Trophoblast cell (in vitro differentiated cells and primary cell): ENCODE data around the gene MVK. TPM values are rescaled to one million over a fixed set of nuclear protein-coding genes. Genes with fewer than 3 reads are reported as not detected.

Experiments used
- DNase-seq, 2 donors: peaks; one replicate each; pipeline ENCODE4 v3.0.0-alpha.2; 2016
- H2AFZ ChIP-seq: 2 replicates; pipeline ENCODE4 v1.6.1; 2013; ENCODE audit warnings: low read length, moderate library complexity, mild to moderate bottlenecking; ENCODE audit not compliant: insufficient read depth, poor library complexity
- H2AK5ac ChIP-seq: 2 replicates; pipeline ENCODE4 v1.6.1; 2013; ENCODE audit warnings: mild to moderate bottlenecking, low read length
- H2BK120ac ChIP-seq: 2 replicates; pipeline ENCODE4 v1.6.1; 2013; ENCODE audit warnings: low read length, mild to moderate bottlenecking, moderate library complexity; ENCODE audit not compliant: insufficient read depth, poor library complexity
- H2BK12ac ChIP-seq: 2 replicates; pipeline ENCODE4 v1.6.1; 2013; ENCODE audit warnings: mild to moderate bottlenecking, low read length, moderate library complexity
- H2BK5ac ChIP-seq: 2 replicates; pipeline ENCODE4 v1.6.1; 2013; ENCODE audit warnings: low read length, low read depth, moderate library complexity, mild to moderate bottlenecking; ENCODE audit not compliant: poor library complexity
- H3K14ac ChIP-seq: 2 replicates; pipeline ENCODE4 v1.6.1; 2013; ENCODE audit warnings: mild to moderate bottlenecking, low read length
- H3K18ac ChIP-seq: 2 replicates; pipeline ENCODE4 v1.6.1; 2013; ENCODE audit warnings: mild to moderate bottlenecking, low read length
- H3K23ac ChIP-seq: 2 replicates; pipeline ENCODE4 v1.6.1; 2013; ENCODE audit warnings: low read length
- H3K27ac ChIP-seq: 2 replicates; pipeline ENCODE4 v1.5.1; 2013; ENCODE audit warnings: low read depth, mild to moderate bottlenecking, inconsistent platforms, low read length, moderate library complexity
- H3K27me3 ChIP-seq: 2 replicates; pipeline ENCODE4 v1.6.1; 2013; ENCODE audit warnings: inconsistent platforms, mild to moderate bottlenecking, low read length, moderate library complexity; ENCODE audit not compliant: insufficient read depth
- H3K36me3 ChIP-seq, 2 experiments: 1 replicate in 1 of 2; 2 replicates in 1 of 2; pipeline ENCODE4 v1.6.1; 2013; ENCODE audit warnings: low read length in 2 of 2, mild to moderate bottlenecking in 2 of 2, moderate library complexity in 1 of 2; ENCODE audit not compliant: insufficient read depth in 2 of 2, control insufficient read depth in 1 of 2
- H3K4ac ChIP-seq: 2 replicates; pipeline ENCODE4 v1.6.1; 2013; ENCODE audit warnings: low read depth, mild to moderate bottlenecking, low read length, moderate library complexity
- H3K4me1 ChIP-seq, 2 experiments: 1 replicate in 1 of 2; 2 replicates in 1 of 2; pipeline ENCODE4 v1.6.1; 2013; ENCODE audit warnings: low read length in 2 of 2, mild to moderate bottlenecking in 2 of 2, moderate library complexity in 1 of 2; ENCODE audit not compliant: insufficient read depth in 2 of 2, control insufficient read depth in 1 of 2
- H3K4me2 ChIP-seq: 2 replicates; pipeline ENCODE4 v1.6.1; 2013; ENCODE audit warnings: inconsistent platforms, mild to moderate bottlenecking, low read length, moderate library complexity
- H3K4me3 ChIP-seq: 2 replicates; pipeline ENCODE4 v1.5.1; 2013; ENCODE audit warnings: mild to moderate bottlenecking, low read depth, low read length, inconsistent platforms
- H3K79me1 ChIP-seq: one replicate; pipeline ENCODE4 v1.6.1; 2013; ENCODE audit warnings: low read length
- H3K79me2 ChIP-seq: 2 replicates; pipeline ENCODE4 v1.6.1; 2013; ENCODE audit warnings: low read length, mild to moderate bottlenecking; ENCODE audit not compliant: control insufficient read depth, insufficient read depth, poor library complexity
- H3K9ac ChIP-seq: 2 replicates; pipeline ENCODE4 v1.6.1; 2013; ENCODE audit warnings: mild to moderate bottlenecking, low read length
- H3K9me3 ChIP-seq: 2 replicates; pipeline ENCODE4 v1.6.1; 2013; ENCODE audit warnings: low read depth, mild to moderate bottlenecking, control low read depth, inconsistent platforms, low read length; ENCODE audit not compliant: insufficient read depth
- H4K12ac ChIP-seq: 2 replicates; pipeline ENCODE4 v1.6.1; 2013; ENCODE audit warnings: low read depth, mild to moderate bottlenecking, low read length, moderate library complexity
- H4K8ac ChIP-seq: 2 replicates; pipeline ENCODE4 v1.6.1; 2013; ENCODE audit warnings: low read depth, mild to moderate bottlenecking, low read length, moderate library complexity
- H4K91ac ChIP-seq: one replicate; pipeline ENCODE4 v1.6.1; 2013; ENCODE audit warnings: low read depth, mild to moderate bottlenecking, low read length, moderate library complexity
- WGBS: extraction: QIAGEN DNeasy Blood & Tissue Kit; methylation state at CpG from one replicate; pipeline ENCODE4 v1.1.7; 2013; ENCODE audit warnings: missing lambda C conversion rate; ENCODE audit not compliant: insufficient read length, insufficient coverage; ENCODE audit errors: extremely low coverage; 5-methylcytosine and 5-hydroxymethylcytosine counted together
- polyA plus RNA-seq: library from polyadenylated mRNA; stranded (reverse); fragments of 200-250 nt; gene quantifications from 2 replicates; pipeline ENCODE4 v1.2.3, GENCODE V29; 2013

Gene MVK
- polyA plus RNA-seq = 28.5 and 28.6 TPM in 2 replicates

DNA sequence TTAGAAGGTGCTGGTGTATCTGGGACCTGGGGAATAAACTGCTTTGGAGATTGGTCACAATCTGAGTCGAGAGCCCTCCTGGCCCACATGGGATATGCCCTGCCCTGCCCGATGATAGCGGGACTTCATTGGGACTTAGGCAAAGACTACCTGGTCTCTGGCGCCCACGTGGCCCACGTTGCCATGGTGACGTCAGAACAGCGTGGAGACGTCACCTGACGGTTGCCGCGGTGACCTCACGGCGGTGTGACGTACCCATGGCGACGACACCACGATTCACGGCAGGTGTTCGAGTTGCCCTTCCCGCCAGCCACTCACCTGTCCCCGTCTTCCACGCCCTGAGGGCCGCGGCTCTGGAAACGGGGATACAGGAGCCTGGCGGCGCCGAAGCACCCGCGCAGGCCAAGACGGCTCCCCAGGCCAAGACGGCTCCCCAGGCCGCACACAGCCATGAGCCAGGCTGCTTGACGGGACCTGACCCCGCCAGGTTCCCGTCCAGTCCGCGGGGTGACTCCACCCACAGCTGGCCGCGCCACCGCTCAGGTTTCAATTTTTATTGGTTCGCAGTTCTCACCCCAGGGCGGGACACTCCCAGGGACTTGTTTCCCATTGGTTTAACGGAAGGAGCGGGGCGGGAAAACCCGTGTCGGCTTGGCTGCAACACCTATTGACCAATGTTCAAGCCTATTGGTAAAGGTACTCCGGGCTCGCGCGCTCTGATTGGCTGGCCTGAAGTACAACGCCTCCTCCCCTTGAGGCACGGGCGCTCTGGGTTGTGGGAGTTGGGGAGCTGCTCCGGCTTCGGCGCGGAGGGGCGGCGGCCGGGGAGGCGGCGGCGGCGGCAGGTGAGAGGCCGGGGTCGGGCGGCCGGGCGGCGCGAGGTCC lies at the start of gene MVK, which contains the start of gene MMAB:
MVK (plus strand) TSS at position 766 of the 885 bp plus-strand sequence. CDS start 1,029 bp downstream, outside the sequence.
MMAB (minus strand) TSS at position 476 of the 885 bp plus-strand sequence; CDS start at position 452, 24 bp downstream.
- peak within 1 kb of the TSS; percentile 88 for H4K91ac ChIP-seq
- peak within 1 kb of the TSS; percentile 80 for H3K4me2 ChIP-seq
- peak within 1 kb of the TSS; percentile 7 for H2BK12ac ChIP-seq
- no peaks in the 10 kb centered on the region for H3K9me3 ChIP-seq
- H3K4me1 ChIP-seq = peaks cover 5 to 12% of the 10 kb centered on the region in 2 experiments
- peak; percentile 100 for DNase-seq
- peak within 1 kb of the TSS; percentile 92 for H3K14ac ChIP-seq
- H2BK120ac ChIP-seq = peak within 1 kb of the TSS; percentile 88
- H2AK5ac ChIP-seq = peak within 1 kb of the TSS; percentile 60
- peaks cover 8% of the 10 kb centered on the region for H3K79me1 ChIP-seq
- peaks cover 23 to 28% of the 10 kb centered on the region in 2 experiments for H3K36me3 ChIP-seq
- peak within 1 kb of the TSS; percentile 93 for H4K12ac ChIP-seq
- H3K4me3 ChIP-seq = peak within 1 kb of the TSS; percentile 90
- H3K79me2 ChIP-seq = peaks cover 5% of the 10 kb centered on the region
- peak within 1 kb of the TSS; percentile 90 for H3K9ac ChIP-seq
- H3K23ac ChIP-seq = no peak within 1 kb of the TSS
- H3K27ac ChIP-seq = peak within 1 kb of the TSS; percentile 74
- peak within 1 kb of the TSS; percentile 74 for H4K8ac ChIP-seq
- WGBS = no CpG with 5 or more reads among the region's 74 CpGs
- H3K18ac ChIP-seq = peak within 1 kb of the TSS; percentile 87
- peak within 1 kb of the TSS; percentile 89 for H2BK5ac ChIP-seq
- no peaks in the 10 kb centered on the region for H3K27me3 ChIP-seq
- H3K4ac ChIP-seq = peak within 1 kb of the TSS; percentile 72
- peak within 1 kb of the TSS; percentile 85 for H2AFZ ChIP-seq

DNA sequence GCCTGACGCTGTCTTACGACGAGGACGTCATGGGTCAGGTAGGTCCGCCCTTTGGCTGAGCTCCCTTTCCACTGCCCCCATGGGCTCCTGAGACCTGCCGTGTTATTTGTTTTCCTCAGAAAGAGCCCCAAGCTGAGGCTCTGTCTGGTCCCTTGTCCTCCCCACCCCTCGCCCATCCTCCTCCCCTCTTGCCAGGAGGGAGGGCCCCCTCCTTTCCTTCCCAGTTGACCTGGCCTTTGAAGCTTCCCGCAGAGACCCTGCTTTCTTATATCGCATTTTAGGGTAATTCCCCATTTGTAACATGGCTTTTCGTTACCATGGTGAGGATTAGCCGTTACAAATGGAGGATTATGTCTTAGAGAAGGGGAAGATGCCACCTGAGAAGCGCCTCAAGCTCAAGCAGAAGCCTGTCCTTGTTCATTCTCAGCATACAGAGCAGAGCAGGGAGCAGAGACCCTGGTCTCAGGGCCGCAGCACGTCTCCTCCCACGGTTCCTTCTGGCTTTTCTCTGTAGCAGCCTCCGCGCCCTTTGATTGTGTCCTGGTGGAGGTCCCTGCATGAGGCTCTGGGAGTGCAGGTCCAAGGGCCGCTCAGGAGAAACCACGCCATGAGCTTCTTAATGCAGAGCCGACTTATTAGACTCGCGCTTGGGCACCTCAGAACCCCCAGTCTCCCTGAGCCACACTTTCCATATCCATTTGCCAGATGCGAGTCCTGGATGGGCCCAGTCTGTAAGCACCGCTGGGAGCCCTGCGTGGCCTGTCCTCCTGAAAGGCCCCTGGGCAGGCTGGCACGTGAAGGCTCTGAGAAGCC lies 48.9 kb upstream of the MVK start:
- peak overlapping the region; percentile 6 for H3K27ac ChIP-seq
- no peak for DNase-seq
- no peak overlapping the region for H3K4me2 ChIP-seq
- H4K8ac ChIP-seq = no peak overlapping the region
- no CpG with 5 or more reads among the region's 26 CpGs for WGBS
- peak overlapping the region; percentile 25 for H2BK12ac ChIP-seq
- H3K27me3 ChIP-seq = no peaks in the 10 kb centered on the region
- H3K4me3 ChIP-seq = no peak overlapping the region
- no peak overlapping the region for H3K4ac ChIP-seq
- no peak overlapping the region for H4K12ac ChIP-seq
- H3K4me1 ChIP-seq = peaks cover 10 to 14% of the 10 kb centered on the region in 2 experiments
- peak overlapping the region; percentile 38 for H4K91ac ChIP-seq
- H3K36me3 ChIP-seq = peaks cover 35 to 46% of the 10 kb centered on the region in 2 experiments
- H3K79me2 ChIP-seq = no peaks in the 10 kb centered on the region
- no peak overlapping the region for H3K9ac ChIP-seq
- no peak overlapping the region for H3K18ac ChIP-seq
- peak overlapping the region; percentile 18 for H3K14ac ChIP-seq
- no peak overlapping the region for H2AK5ac ChIP-seq
- peaks cover 3% of the 10 kb centered on the region for H3K79me1 ChIP-seq
- H2AFZ ChIP-seq = no peak overlapping the region
- H2BK5ac ChIP-seq = peak overlapping the region; percentile 7
- H3K9me3 ChIP-seq = no peaks in the 10 kb centered on the region
- peak overlapping the region; percentile 3 for H2BK120ac ChIP-seq
- H3K23ac ChIP-seq = no peak overlapping the region

DNA sequence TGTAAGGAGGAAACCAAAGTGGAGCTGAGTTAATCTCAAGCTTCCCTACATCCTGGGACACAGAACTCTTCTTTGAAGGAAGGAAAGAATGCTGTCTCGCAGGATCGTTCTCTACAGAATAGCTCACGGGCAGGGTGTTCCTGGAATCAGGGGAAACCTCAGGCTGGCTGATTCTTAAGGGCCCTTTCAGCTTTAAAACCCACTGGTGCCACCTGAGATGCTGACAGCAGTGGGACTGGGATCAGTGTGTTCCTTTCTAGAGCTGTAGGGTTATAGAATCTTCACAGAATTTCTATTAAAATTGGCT lies 48.4 kb upstream of the MVK start:
- no peak overlapping the region for H3K27ac ChIP-seq
- no peak overlapping the region for H3K14ac ChIP-seq
- no peak overlapping the region for H3K4me2 ChIP-seq
- no CpG with 5 or more reads among the region's 3 CpGs for WGBS
- no peak overlapping the region for H4K8ac ChIP-seq
- H3K9me3 ChIP-seq = no peaks in the 10 kb centered on the region
- no peaks in the 10 kb centered on the region for H3K79me2 ChIP-seq
- no peak overlapping the region for H2BK5ac ChIP-seq
- no peak overlapping the region for H2BK12ac ChIP-seq
- H3K27me3 ChIP-seq = no peaks in the 10 kb centered on the region
- H4K91ac ChIP-seq = no peak overlapping the region
- no peak overlapping the region for H4K12ac ChIP-seq
- no peak overlapping the region for H3K9ac ChIP-seq
- H3K4me3 ChIP-seq = no peak overlapping the region
- H3K4me1 ChIP-seq = peaks cover 15 to 20% of the 10 kb centered on the region in 2 experiments
- no peak overlapping the region for H2AK5ac ChIP-seq
- H2BK120ac ChIP-seq = no peak overlapping the region
- H3K79me1 ChIP-seq = peaks cover 4% of the 10 kb centered on the region
- H3K23ac ChIP-seq = no peak overlapping the region
- no peak overlapping the region for H3K18ac ChIP-seq
- peaks cover 33 to 42% of the 10 kb centered on the region in 2 experiments for H3K36me3 ChIP-seq
- no peak overlapping the region for H3K4ac ChIP-seq
- peak; percentile 62 to 80 for DNase-seq
- H2AFZ ChIP-seq = no peak overlapping the region

DNA sequence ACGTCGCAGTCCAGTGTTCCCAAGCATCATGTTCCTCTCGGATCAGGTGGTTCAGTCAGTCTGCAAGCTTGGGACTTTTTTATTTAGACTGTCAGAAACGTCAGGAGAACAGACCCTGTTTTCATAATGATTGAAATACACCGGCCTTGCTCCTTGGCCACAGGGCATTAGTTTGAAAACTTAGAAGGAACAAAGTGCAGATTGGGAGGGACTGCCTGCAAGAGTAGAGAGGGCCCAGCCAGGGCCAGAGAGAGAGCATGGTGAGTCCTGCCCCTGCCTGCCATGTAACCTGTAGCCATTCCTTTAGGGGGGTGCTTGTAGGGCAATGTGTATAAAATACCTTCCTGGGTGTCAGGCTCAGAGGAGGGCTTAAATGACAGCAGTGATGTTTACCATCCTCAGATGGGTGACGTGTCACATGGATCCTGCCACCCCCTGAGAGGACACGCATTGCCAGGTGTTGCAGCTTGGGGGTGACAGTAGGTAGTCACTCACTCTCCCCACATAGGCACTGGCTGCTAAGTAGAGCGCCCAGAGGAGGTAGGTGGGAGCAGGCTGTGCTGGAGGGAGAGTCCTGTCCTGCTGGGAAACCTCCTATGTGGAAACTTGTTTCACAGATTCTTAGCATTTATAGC lies 46.0 kb upstream of the MVK start:
- Histone ChIP-seq H3K9me3 (no peaks in the 10 kb centered on the region), H3K27ac (no peak overlapping the region), H2BK5ac (no peak overlapping the region), H3K23ac (no peak overlapping the region), H3K4ac (no peak overlapping the region), H3K36me3 (peaks cover 18 to 24% of the 10 kb centered on the region in 2 experiments), H3K9ac (no peak overlapping the region), H2AFZ (no peak overlapping the region), H3K79me2 (no peaks in the 10 kb centered on the region), H3K14ac (no peak overlapping the region), H3K4me3 (no peak overlapping the region), H3K27me3 (no peaks in the 10 kb centered on the region), H3K4me1 (peaks cover 28 to 30% of the 10 kb centered on the region in 2 experiments), H4K91ac (no peak overlapping the region), H4K8ac (no peak overlapping the region), H2AK5ac (peak overlapping the region; percentile 69), H2BK120ac (no peak overlapping the region), H3K79me1 (peaks cover 6% of the 10 kb centered on the region), H3K4me2 (no peak overlapping the region), H3K18ac (no peak overlapping the region), H2BK12ac (no peak overlapping the region), H4K12ac (no peak overlapping the region)
- no peak for DNase-seq
- WGBS = no CpG with 5 or more reads among the region's 8 CpGs
